A673 (cell line): ENCODE data around the gene VCP. TPM values are rescaled to one million over a fixed set of nuclear protein-coding genes. Genes with fewer than 3 reads are reported as not detected.
A peak's percentile ranks its signal among the peaks of the same experiment; 100 is the strongest.

Experiments used
- BruUV-seq: library from RNA; stranded (reverse); fragments of 400-500 nt; replicated peaks from 2 replicates; lab custom pipeline; 2021; lab: Mats Ljungman, UMichigan
- CTCF ChIA-PET: fragments of 300-600 bp; sonication (Branson Sonifier 250); formaldehyde crosslinking; loops from one replicate; lab custom pipeline; 2022; ENCODE audit warnings: antibody characterized with exemption; lab: Charles Lee
- POLR2A ChIA-PET: fragments of 300-600 bp; sonication (Branson Sonifier 250); formaldehyde crosslinking; loops from one replicate; lab custom pipeline; 2022; ENCODE audit warnings: antibody characterized with exemption; ENCODE audit not compliant: low non-redundant PET; lab: Charles Lee
- DNase-seq: peaks from one replicate; pipeline ENCODE4 v3.0.0-alpha.2; 2015; ENCODE audit warnings: low spot score
- H3K27ac ChIP-seq: fragments of 200-600 bp; sonication (generic); 2 replicates; pipeline ENCODE4 v1.5.1; 2016; ENCODE audit warnings: mixed run types, low read depth, mild to moderate bottlenecking, mixed read lengths, antibody characterized with exemption, low read length; ENCODE audit not compliant: poor library complexity, severe bottlenecking
- H3K27me3 ChIP-seq: fragments of 200-600 bp; sonication (generic); replicated peaks from 2 replicates; pipeline ENCODE4 v1.6.1; 2017; ENCODE audit warnings: mixed run types, low read depth, mild to moderate bottlenecking, mixed read lengths, antibody characterized with exemption, low read length; ENCODE audit not compliant: insufficient read depth, poor library complexity
- H3K36me3 ChIP-seq: fragments of 200-600 bp; sonication (generic); 2 replicates; pipeline ENCODE4 v1.6.1; 2016; ENCODE audit warnings: mixed run types, mild to moderate bottlenecking, mixed read lengths, antibody characterized with exemption, low read length; ENCODE audit not compliant: insufficient read depth, poor library complexity, severe bottlenecking
- H3K4me1 ChIP-seq: fragments of 200-600 bp; sonication (generic); 2 replicates; pipeline ENCODE4 v1.6.1; 2017; ENCODE audit warnings: mixed run types, mild to moderate bottlenecking, mixed read lengths, antibody characterized with exemption, low read length; ENCODE audit not compliant: insufficient read depth, poor library complexity, severe bottlenecking
- H3K4me3 ChIP-seq: fragments of 200-600 bp; sonication (generic); 2 replicates; pipeline ENCODE4 v1.5.1; 2016; ENCODE audit warnings: low read depth, mixed run types, mild to moderate bottlenecking, mixed read lengths, low read length; ENCODE audit not compliant: poor library complexity, severe bottlenecking
- H3K9me3 ChIP-seq: fragments of 200-600 bp; sonication (generic); 2 replicates; pipeline ENCODE4 v1.6.1; 2016; ENCODE audit warnings: mixed run types, low read depth, mild to moderate bottlenecking, mixed read lengths, antibody characterized with exemption, low read length; ENCODE audit not compliant: poor library complexity, severe bottlenecking
- CTCF ChIP-seq: fragments of 300-800, 200-600 bp; sonication (generic); conservative IDR thresholded peaks from 2 replicates; pipeline ENCODE4 v1.5.1; 2017; ENCODE audit warnings: low read depth, mild to moderate bottlenecking, antibody characterized with exemption, low read length, moderate library complexity, mixed read lengths
- EZH2 ChIP-seq: fragments of 200-600 bp; sonication (generic); IDR thresholded peaks from 2 replicates; pipeline ENCODE4 v1.6.1; 2017; ENCODE audit warnings: borderline replicate concordance, low read depth, mild to moderate bottlenecking, mixed read lengths, antibody characterized with exemption, low read length; ENCODE audit not compliant: poor library complexity, severe bottlenecking
- intact Hi-C: fragments of 100-400 bp; cut with micrococcal nuclease; formaldehyde crosslinking; loops from one replicate; pipeline ENCODE4 v1.10.0; 2022; ENCODE audit not compliant: unreplicated experiment
- total RNA-seq: library from RNA; stranded (reverse); gene quantifications from 2 replicates; pipeline ENCODE4 v1.2.3, GENCODE V29; 2021

The VCP gene
- total RNA-seq, 1 experiment from 2014 or later = 643 TPM

GRCh38 chr9:35102465-35102768, 30.0 kb upstream of the VCP start:
- intact Hi-C loops = no loop called here
- TF ChIP-seq CTCF (no peak), EZH2 (no peak)
- H3K27ac ChIP-seq = peak overlapping the region; percentile 81
- ChIA-PET CTCF (interaction anchor here (1.1 kb wide), 2 partner anchors 203 to 451 kb away, joined by 3 to 5 read pairs; no protein-coding TSS in a partner anchor), POLR2A (interaction anchor here (0.8 kb wide), 1 partner anchor 9 kb away, joined by 4 read pairs; no protein-coding TSS in a partner anchor)
- no TSS peak for BruUV-seq
- peak overlapping the region; percentile 72 for H3K4me3 ChIP-seq
- H3K9me3 ChIP-seq = no peaks in the 10 kb centered on the region
- H3K36me3 ChIP-seq = peaks cover 22% of the 10 kb centered on the region
- no peaks in the 10 kb centered on the region for H3K27me3 ChIP-seq
- no peak for DNase-seq
- H3K4me1 ChIP-seq = peaks cover 14% of the 10 kb centered on the region

- intact Hi-C loops = loop anchor here (5.0 kb wide), 1 partner anchor 110 kb away; the partner anchor contains the start of gene DNAJB5
- no peak for DNase-seq
- H3K27ac ChIP-seq = no peak overlapping the region
- H3K9me3 ChIP-seq = no peaks in the 10 kb centered on the region
- TF ChIP-seq CTCF (no peak), EZH2 (no peak)
- CTCF ChIA-PET = interaction anchor here (1.4 kb wide), 1 partner anchor 18 kb away, joined by 6 read pairs; the partner anchor contains the start of gene FANCG
- H3K27me3 ChIP-seq = no peaks in the 10 kb centered on the region
- POLR2A ChIA-PET = no interaction called here
- H3K36me3 ChIP-seq = peaks cover 28% of the 10 kb centered on the region
- H3K4me3 ChIP-seq = no peak overlapping the region
- peaks cover 15% of the 10 kb centered on the region for H3K4me1 ChIP-seq
- no TSS peak for BruUV-seq
Measured at GRCh38 chr9:35097573-35097972, 25.1 kb upstream of the VCP start.

GRCh38 chr9:35096035-35096849, 23.8 kb upstream of the VCP start, which contains the start of gene PIGO:
Gene PIGO (minus strand): TSS chr9:35096591. CDS start chr9:35095565, 1,026 bp downstream.
- intact Hi-C loops = loop anchor here (1.0 to 5.0 kb wide), 3 partner anchors 25 to 197 kb away; partner anchors contain the start of gene DNAJB5
- peak; percentile 90 for DNase-seq
- Histone ChIP-seq H3K9me3 (no peaks in the 10 kb centered on the region), H3K4me1 (peaks cover 7% of the 10 kb centered on the region), H3K27me3 (no peaks in the 10 kb centered on the region), H3K36me3 (peaks cover 32% of the 10 kb centered on the region), H3K27ac (peak within 1 kb of the TSS; percentile 99), H3K4me3 (peak within 1 kb of the TSS; percentile 96)
- ChIA-PET POLR2A (no interaction called here), CTCF (interaction anchor here (0.6 to 1.4 kb wide), 7 partner anchors 12 to 650 kb away, joined by 3 to 9 read pairs (median 3); partner anchors contain the start of gene FANCG)
- BruUV-seq = TSS peak; percentile 11
- TF ChIP-seq EZH2 = no peak
- TF ChIP-seq CTCF = peak; percentile 77
